Activated CD8-positive, alpha-beta T cell treated with anti-CD3 and anti-CD28 coated beads for 36 hours (primary cell): ENCODE data around the gene RPL22L1. TPM values are rescaled to one million over a fixed set of nuclear protein-coding genes. Genes with fewer than 3 reads are reported as not detected.
"Not testable (repeated sequence)": the region's sequence is repeated elsewhere in the genome, so short reads cannot be mapped to it uniquely, and the experiment has no call there.

Experiments used
- ATAC-seq: fragments of 200-7000 bp; cut with Tn5 transposase; one replicate; pipeline ENCODE4 v1.10.0; 2021; ENCODE audit warnings: mild to moderate bottlenecking, moderate library complexity
- CTCF ChIA-PET: fragments of 350-600 bp; sonication (Branson Sonifier 250); formaldehyde crosslinking; loops from one replicate; lab custom pipeline; 2021; ENCODE audit warnings: antibody characterized with exemption; lab: Charles Lee
- POLR2A ChIA-PET: fragments of 350-600 bp; sonication (Branson Sonifier 250); formaldehyde crosslinking; loops from one replicate; lab custom pipeline; 2021; ENCODE audit warnings: antibody characterized with exemption; lab: Charles Lee
- DNase-seq: peaks from one replicate; pipeline ENCODE4 v3.0.0-alpha.2; 2020
- H3K27ac Mint-ChIP-seq: one replicate; pipeline ENCODE4 v1.8.0; 2021; ENCODE audit warnings: mild to moderate bottlenecking, mixed read lengths
- H3K27me3 Mint-ChIP-seq: one replicate; pipeline ENCODE4 v1.8.0; 2021; ENCODE audit warnings: mixed read lengths
- H3K36me3 Mint-ChIP-seq: one replicate; pipeline ENCODE4 v1.8.0; 2021; ENCODE audit warnings: low read depth, mixed read lengths
- H3K4me1 Mint-ChIP-seq: one replicate; pipeline ENCODE4 v1.8.0; 2021; ENCODE audit warnings: low read depth, mixed read lengths
- H3K4me3 Mint-ChIP-seq: one replicate; pipeline ENCODE4 v1.8.0; 2021; ENCODE audit warnings: mild to moderate bottlenecking, moderate library complexity, mixed read lengths
- H3K9me3 Mint-ChIP-seq: one replicate; pipeline ENCODE4 v1.8.0; 2021; ENCODE audit warnings: mixed read lengths
- CTCF ChIP-seq: fragments of 200-600 bp; IDR thresholded peaks from one replicate; pipeline ENCODE4 v1.8.0; 2022; ENCODE audit warnings: antibody characterized with exemption, mild to moderate bottlenecking
- intact Hi-C: fragments of 100-400 bp; cut with micrococcal nuclease; formaldehyde crosslinking; loops from one replicate; pipeline ENCODE4 v1.10.0; 2022
- total RNA-seq, 2 experiments: library from RNA; stranded (reverse); gene quantifications; one replicate each; pipeline ENCODE4 v1.2.3, GENCODE V29; 2021

RPL22L1 gene
- total RNA-seq, 2 experiments from 2014 or later, result 421 to 453 TPM

- peaks cover 17% of the 10 kb centered on the region for H3K36me3 Mint-ChIP-seq
- no peaks in the 10 kb centered on the region for H3K27me3 Mint-ChIP-seq
- no peak for TF ChIP-seq CTCF
- no peak overlapping the region for H3K4me3 Mint-ChIP-seq
- POLR2A ChIA-PET, result no interaction called here
- peaks cover 27% of the 10 kb centered on the region for H3K4me1 Mint-ChIP-seq
- DNase-seq (no peak), ATAC-seq (no peak)
- peaks cover 7% of the 10 kb centered on the region for H3K9me3 Mint-ChIP-seq
- no peak overlapping the region for H3K27ac Mint-ChIP-seq
- intact Hi-C loops, result loop anchor here (5.0 kb wide), 1 partner anchor 39 kb away; no protein-coding TSS in a partner anchor
- CTCF ChIA-PET, result no interaction called here
Observed at GRCh38 chr3:170905862-170906261, 35.9 kb upstream of the RPL22L1 start.

- ChIA-PET CTCF (no interaction called here), POLR2A (interaction anchor here (2.4 kb wide), 1 partner anchor 33 kb away, joined by 5 read pairs; the partner anchor contains the start of gene RPL22L1)
- ATAC-seq (no peak), DNase-seq (no peak)
- H3K9me3 Mint-ChIP-seq, result no peaks in the 10 kb centered on the region
- peaks cover 22% of the 10 kb centered on the region for H3K36me3 Mint-ChIP-seq
- H3K27ac Mint-ChIP-seq, result no peak overlapping the region
- intact Hi-C loops, result no loop called here
- TF ChIP-seq CTCF, result no peak
- no peak overlapping the region for H3K4me3 Mint-ChIP-seq
- H3K4me1 Mint-ChIP-seq, result peaks cover 24% of the 10 kb centered on the region
- H3K27me3 Mint-ChIP-seq, result no peaks in the 10 kb centered on the region
Observed at GRCh38 chr3:170903123-170903522, 33.1 kb upstream of the RPL22L1 start.

- no peaks in the 10 kb centered on the region for H3K27me3 Mint-ChIP-seq
- H3K9me3 Mint-ChIP-seq, result no peaks in the 10 kb centered on the region
- TF ChIP-seq CTCF, result no peak
- no peak overlapping the region for H3K27ac Mint-ChIP-seq
- H3K36me3 Mint-ChIP-seq, result peaks cover 31% of the 10 kb centered on the region
- intact Hi-C loops, result no loop called here
- CTCF ChIA-PET, result interaction anchor here (1.1 kb wide), 1 partner anchor 10 kb away, joined by 3 read pairs; no protein-coding TSS in a partner anchor
- DNase-seq (no peak), ATAC-seq (no peak)
- POLR2A ChIA-PET, result no interaction called here
- H3K4me1 Mint-ChIP-seq, result peaks cover 2% of the 10 kb centered on the region
- H3K4me3 Mint-ChIP-seq, result no peak overlapping the region
Observed at GRCh38 chr3:170899455-170899854, 29.5 kb upstream of the RPL22L1 start.

- no peak for DNase-seq
- CTCF ChIA-PET, result no interaction called here
- peaks cover 2% of the 10 kb centered on the region for H3K4me1 Mint-ChIP-seq
- no peaks in the 10 kb centered on the region for H3K9me3 Mint-ChIP-seq
- H3K27ac Mint-ChIP-seq, result no peak overlapping the region
- ATAC-seq, result no peak
- H3K4me3 Mint-ChIP-seq, result no peak overlapping the region
- H3K27me3 Mint-ChIP-seq, result no peaks in the 10 kb centered on the region
- peaks cover 32% of the 10 kb centered on the region for H3K36me3 Mint-ChIP-seq
- POLR2A ChIA-PET, result interaction anchor here (0.8 kb wide), 1 partner anchor 28 kb away, joined by 3 read pairs; no protein-coding TSS in a partner anchor
- TF ChIP-seq CTCF, result no peak
- intact Hi-C loops, result no loop called here
Observed at GRCh38 chr3:170897978-170898377, 28.0 kb upstream of the RPL22L1 start.

- H3K9me3 Mint-ChIP-seq, DNase-seq, ATAC-seq, CTCF ChIA-PET, H3K27me3 Mint-ChIP-seq, H3K4me1 Mint-ChIP-seq, H3K4me3 Mint-ChIP-seq, intact Hi-C loops, H3K27ac Mint-ChIP-seq: not testable (repeated sequence)
- peaks cover 32% of the 10 kb centered on the region for H3K36me3 Mint-ChIP-seq
- POLR2A ChIA-PET, result interaction anchor here (0.8 kb wide), 1 partner anchor 28 kb away, joined by 3 read pairs; no protein-coding TSS in a partner anchor
Observed at GRCh38 chr3:170897199-170897598, 27.2 kb upstream of the RPL22L1 start.
